Measurements from ENCODE around the gene RAB27B.

DNA sequence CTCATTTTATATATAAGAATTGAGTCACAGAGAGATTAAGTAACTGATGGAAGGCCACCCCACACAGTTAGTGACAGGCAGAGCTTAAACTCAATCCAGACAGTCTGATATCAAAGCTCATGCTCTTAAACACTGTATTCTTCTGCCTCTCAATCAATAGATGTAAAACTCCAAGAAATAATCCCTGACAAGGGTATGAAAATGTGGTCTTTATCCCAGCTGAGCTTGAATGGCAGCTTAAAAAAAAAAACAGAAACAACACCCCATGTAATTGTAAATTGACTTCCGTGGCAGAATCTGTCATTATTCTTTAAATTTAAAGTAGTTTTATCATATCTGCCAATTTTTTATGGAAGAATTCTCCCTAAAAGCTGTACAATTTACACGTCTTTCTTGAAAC lies 60.1 kb downstream of the RAB27B start:
- TF ChIP-seq, protein P1, sequence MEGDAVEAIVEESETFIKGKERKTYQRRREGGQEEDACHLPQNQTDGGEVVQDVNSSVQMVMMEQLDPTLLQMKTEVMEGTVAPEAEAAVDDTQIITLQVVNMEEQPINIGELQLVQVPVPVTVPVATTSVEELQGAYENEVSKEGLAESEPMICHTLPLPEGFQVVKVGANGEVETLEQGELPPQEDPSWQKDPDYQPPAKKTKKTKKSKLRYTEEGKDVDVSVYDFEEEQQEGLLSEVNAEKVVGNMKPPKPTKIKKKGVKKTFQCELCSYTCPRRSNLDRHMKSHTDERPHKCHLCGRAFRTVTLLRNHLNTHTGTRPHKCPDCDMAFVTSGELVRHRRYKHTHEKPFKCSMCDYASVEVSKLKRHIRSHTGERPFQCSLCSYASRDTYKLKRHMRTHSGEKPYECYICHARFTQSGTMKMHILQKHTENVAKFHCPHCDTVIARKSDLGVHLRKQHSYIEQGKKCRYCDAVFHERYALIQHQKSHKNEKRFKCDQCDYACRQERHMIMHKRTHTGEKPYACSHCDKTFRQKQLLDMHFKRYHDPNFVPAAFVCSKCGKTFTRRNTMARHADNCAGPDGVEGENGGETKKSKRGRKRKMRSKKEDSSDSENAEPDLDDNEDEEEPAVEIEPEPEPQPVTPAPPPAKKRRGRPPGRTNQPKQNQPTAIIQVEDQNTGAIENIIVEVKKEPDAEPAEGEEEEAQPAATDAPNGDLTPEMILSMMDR (IDR thresholded peaks at IDR 0.05) = no peak
- no peak for TF ChIP-seq POLR2A (IDR thresholded peaks at IDR 0.05)
- no peak for TF ChIP-seq POLR2AphosphoS5 (IDR thresholded peaks at IDR 0.05; ENCODE audit: insufficient read depth in 1 of 2, low read depth in 1 of 2)

Measured in vagina (tissue), 2 donors.